Measurements from ENCODE around the gene TFEC.

- TF ChIP-seq CTCF (conservative IDR thresholded peaks at IDR 0.05; ENCODE audit: low read depth in 2 of 2) (no peak), EZH2 (IDR thresholded peaks at IDR 0.05; ENCODE audit: low read depth, unreplicated experiment) (no peak), STAT1 (IDR thresholded peaks at IDR 0.05; ENCODE audit: unreplicated experiment) (no peak), EZH2phosphoT487 (IDR thresholded peaks at IDR 0.05; ENCODE audit: unreplicated experiment) (no peak), POLR2AphosphoS5 (IDR thresholded peaks at IDR 0.05; ENCODE audit: low read depth) (no peak), ZNF331 (CRISPR knock-in tag; IDR thresholded peaks at IDR 0.05; ENCODE audit: low read depth) (no peak), JUNB (IDR thresholded peaks at IDR 0.05; ENCODE audit: unreplicated experiment) (no peak), ZNF114 (CRISPR knock-in tag; IDR thresholded peaks at IDR 0.05) (no peak), NANOG (IDR thresholded peaks at IDR 0.05; ENCODE audit: borderline replicate concordance) (no peak), CREB1 (CRISPR knock-in tag; IDR thresholded peaks at IDR 0.05; ENCODE audit: low read depth) (no peak), ETS1 (IDR thresholded peaks at IDR 0.05) (no peak)
Measured at GRCh38 chr7:116034411-116034810, 3.8 kb upstream of the TFEC start.

All from GM23338 (cell line).